ENCODE data around the gene NVL. TPM values are rescaled to one million over a fixed set of nuclear protein-coding genes. Genes with fewer than 3 reads are reported as not detected.

Gene NVL
- total and polyA plus RNA-seq, 10 of the 15 experiments (the other 5 are each of a cell fraction or from before 2014, with no cell fraction given) = 20.3 to 49.6 (median 35.2) TPM

GRCh38 chr1:224271106-224271505 lies 58.9 kb downstream of the NVL start:
- CTCF ChIA-PET = no interaction called here
- RAD21 ChIA-PET (ENCODE audit: unreplicated experiment) = no interaction called here
- in situ Hi-C loops (cut with MboI) = no loop called here

More at GRCh38 chr1:224271106-224271505, 58.9 kb downstream of the NVL start:
- ChIA-PET SMC1A (ENCODE audit: uncharacterized antibody, unreplicated experiment) (no interaction called here), POLR2A (no interaction called here)
- Histone ChIP-seq H3K9me3 (replicated peaks; ENCODE audit: control insufficient read depth, insufficient read depth, low read length) (no peaks in the 10 kb centered on the region), H3K4me1 (ENCODE audit: control insufficient read depth, insufficient read depth, low read length) (peaks cover 21% of the 10 kb centered on the region), H3K4me3 (no peak overlapping the region), H2AFZ (ENCODE audit: control insufficient read depth, low read depth, low read length) (no peak overlapping the region), H3K27me3 (replicated peaks in 1 of 2; ENCODE audit: control insufficient read depth in 2 of 2, insufficient read depth in 2 of 2, low read length in 1 of 2) (no peaks in the 10 kb centered on the region), H3K4me2 (ENCODE audit: control insufficient read depth, insufficient read depth) (no peak overlapping the region), H3K9ac (ENCODE audit: control insufficient read depth, insufficient read depth, low read length) (no peak overlapping the region), H3K27ac (ENCODE audit: control insufficient read depth, insufficient read depth) (no peak overlapping the region), H4K20me1 (ENCODE audit: control insufficient read depth, insufficient read depth) (no peaks in the 10 kb centered on the region), H3K79me2 (ENCODE audit: control insufficient read depth, insufficient read depth, low read length) (no peaks in the 10 kb centered on the region), H3K36me3 (ENCODE audit: control insufficient read depth in 2 of 2, insufficient read depth in 2 of 2, low read length in 1 of 2) (peaks cover 1 to 8% of the 10 kb centered on the region in 2 experiments; a peak in 1 of 4 replicates)
- no peak for DNase-seq (ENCODE audit: low read depth, low spot score)
- ATAC-seq = no peak
- no peak for FAIRE-seq
- BruUV-seq (replicated peaks) = no TSS peak
- 94% methylated on average over 3 of the region's 3 CpGs for WGBS (ENCODE audit: insufficient coverage, insufficient replicate concordance, low lambda C conversion rate, missing lambda C conversion rate)
- no peak for TF ChIP-seq NR2C1 (IDR thresholded peaks at IDR 0.05)
- no peak for TF ChIP-seq EED (IDR thresholded peaks at IDR 0.05; ENCODE audit: low read depth)
- TF ChIP-seq USF2 (IDR thresholded peaks at IDR 0.05; ENCODE audit: borderline replicate concordance, low read depth, low read length) = no peak
- no peak for TF ChIP-seq ESRRA (IDR thresholded peaks at IDR 0.05; ENCODE audit: low read length)
- no peak for TF ChIP-seq CREM (IDR thresholded peaks at IDR 0.05; ENCODE audit: low read depth)
- TF ChIP-seq MAX (IDR thresholded peaks at IDR 0.05; ENCODE audit: low read depth, low read length) = no peak
- no peak for TF ChIP-seq SUPT20H (IDR thresholded peaks at IDR 0.05; ENCODE audit: borderline replicate concordance, control insufficient read depth, low read depth, low read length)
- TF ChIP-seq CREB1 (IDR thresholded peaks at IDR 0.05; ENCODE audit: low read depth) = no peak
- no peak for TF ChIP-seq MXI1 (IDR thresholded peaks at IDR 0.05; ENCODE audit: low read depth, low read length)
- no peak for TF ChIP-seq SUZ12 (IDR thresholded peaks at IDR 0.05; ENCODE audit: unreplicated experiment)
- TF ChIP-seq MLLT1 (IDR thresholded peaks at IDR 0.05) = no peak
- no peak for TF ChIP-seq ZSCAN29 (IDR thresholded peaks at IDR 0.05)
- no peak for TF ChIP-seq ZBTB33 (IDR thresholded peaks at IDR 0.05)
- intact Hi-C loops (cut with micrococcal nuclease; ENCODE audit: unreplicated experiment) = no loop called here
